ENCODE results near the gene BRIP1.

GRCh38 chr17:61849674-61850073, 13.7 kb downstream of the BRIP1 start:
- TF ChIP-seq POLR2A (IDR thresholded peaks at IDR 0.05) (no peak), CTCF (IDR thresholded peaks at IDR 0.05) (no peak)

All from stomach (tissue), 4 donors.